Stimulated activated CD4-positive, alpha-beta T cell treated with anti-CD3 and anti-CD28 coated beads, Interleukin-1b, Interleukin-23, amount 100 ng/mL, for 4 hours (primary cell): ENCODE results near the gene ANTXR1.

Experiments used
- DNase-seq, 2 donors: peaks; one replicate each; pipeline ENCODE4 v3.0.0-alpha.2; 2020; ENCODE audit warnings: low read depth in 2 of 2

ANTXR1 gene

DNA sequence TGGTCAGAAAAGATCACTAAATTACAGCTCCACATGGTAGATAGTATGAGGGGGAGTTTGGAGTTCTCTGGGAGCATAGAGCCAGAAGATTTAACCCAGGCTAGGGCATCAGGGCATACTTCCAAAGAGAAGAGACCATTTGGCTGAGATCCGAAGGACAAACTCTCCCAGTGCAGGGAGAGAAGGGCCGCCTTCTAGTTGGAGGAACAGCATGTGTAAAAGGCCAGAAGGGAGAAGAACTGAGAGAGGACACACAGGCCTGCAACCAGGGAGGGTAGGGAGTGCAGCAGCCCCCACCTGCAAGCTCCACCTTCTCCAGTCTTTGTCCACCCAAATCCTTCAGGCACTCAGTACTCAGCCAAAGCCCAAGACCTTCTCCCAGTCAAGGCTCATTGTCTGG lies 192.1 kb downstream of the ANTXR1 start:
- DNase-seq: no peak

DNA sequence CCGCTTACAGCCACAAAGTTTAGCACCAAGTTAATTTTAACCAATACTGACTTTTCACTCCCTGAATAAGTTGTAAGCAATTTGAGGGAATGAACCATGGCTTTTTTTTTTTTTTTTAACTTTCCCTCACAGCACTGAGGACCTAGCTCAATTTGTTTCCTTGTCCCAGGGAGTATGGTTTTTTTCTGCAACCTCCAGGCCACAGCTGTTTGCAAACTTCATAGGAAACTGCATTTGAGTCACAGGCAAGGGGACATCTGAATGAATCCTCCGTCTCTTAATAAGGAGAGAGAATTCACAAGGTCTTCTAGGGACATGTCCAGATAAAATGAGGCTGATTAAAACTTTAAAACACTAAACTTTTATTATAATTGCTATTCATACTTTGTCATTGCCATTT lies 192.5 kb downstream of the ANTXR1 start:
- DNase-seq: no peak

DNA sequence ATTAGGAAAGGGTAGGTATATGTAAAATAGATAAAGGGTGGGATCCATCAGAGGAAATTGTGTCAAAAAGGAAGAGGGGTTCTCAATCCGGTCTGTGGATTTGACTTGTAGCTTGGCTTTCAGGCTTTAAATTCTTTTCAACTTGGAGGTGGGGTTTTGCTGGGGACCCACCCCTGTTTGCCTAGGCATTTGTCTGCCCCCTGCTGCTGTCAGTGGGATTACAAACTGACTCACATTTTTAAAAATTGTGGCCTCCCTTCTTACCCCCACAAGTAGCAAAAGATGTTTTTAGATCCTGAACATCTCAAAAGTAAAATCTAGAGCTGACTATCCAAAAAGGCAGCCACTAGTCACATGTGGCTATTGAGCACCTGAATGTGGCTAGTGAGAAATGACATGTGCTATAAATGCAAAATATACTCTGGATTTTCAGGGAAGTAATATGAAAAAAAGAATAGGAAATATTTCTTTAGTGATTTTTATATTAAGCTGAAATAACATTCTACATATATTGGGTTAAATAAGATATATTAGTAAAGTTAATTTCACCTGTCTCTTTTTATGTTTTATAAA lies 195.1 kb downstream of the ANTXR1 start:
- DNase-seq: no peak

DNA sequence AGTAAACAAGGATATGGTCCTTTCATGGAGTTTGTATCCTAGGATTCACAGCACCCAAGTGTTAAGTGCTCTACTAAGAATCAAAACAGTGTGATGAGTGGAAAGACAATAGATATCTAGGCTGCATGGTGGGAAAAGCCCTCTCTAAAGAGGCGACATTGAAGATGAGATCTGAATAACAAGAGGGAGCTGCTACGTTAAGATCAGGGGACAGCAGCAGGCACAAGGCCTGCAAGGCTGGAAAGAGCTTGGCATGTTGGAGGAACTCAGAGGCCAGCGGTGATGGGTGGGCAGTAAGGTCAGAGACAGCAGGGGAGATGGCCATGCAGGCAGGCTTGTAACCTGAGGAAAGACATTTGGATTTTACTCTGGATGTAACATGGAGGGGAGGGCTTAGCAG lies 196.5 kb downstream of the ANTXR1 start:
- no peak for DNase-seq

DNA sequence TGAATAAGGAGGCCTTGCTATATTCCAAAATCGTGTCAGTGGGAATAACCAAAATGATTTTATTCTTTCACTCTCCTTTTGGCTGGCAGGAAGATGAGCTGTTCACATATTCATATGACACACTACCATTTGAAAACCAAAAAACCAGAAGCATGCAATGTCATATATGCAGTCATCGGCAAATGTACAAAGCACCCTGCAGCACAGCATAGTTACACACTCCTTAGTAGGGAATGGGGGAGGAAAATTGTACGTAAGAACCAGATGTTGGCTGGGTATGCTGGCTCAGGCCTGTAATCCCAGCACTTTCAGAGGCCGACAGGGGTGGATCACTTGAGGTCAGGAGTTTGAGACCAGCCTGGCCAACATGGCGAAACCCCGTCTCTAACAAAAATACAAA lies 197.4 kb downstream of the ANTXR1 start:
- no peak for DNase-seq

DNA sequence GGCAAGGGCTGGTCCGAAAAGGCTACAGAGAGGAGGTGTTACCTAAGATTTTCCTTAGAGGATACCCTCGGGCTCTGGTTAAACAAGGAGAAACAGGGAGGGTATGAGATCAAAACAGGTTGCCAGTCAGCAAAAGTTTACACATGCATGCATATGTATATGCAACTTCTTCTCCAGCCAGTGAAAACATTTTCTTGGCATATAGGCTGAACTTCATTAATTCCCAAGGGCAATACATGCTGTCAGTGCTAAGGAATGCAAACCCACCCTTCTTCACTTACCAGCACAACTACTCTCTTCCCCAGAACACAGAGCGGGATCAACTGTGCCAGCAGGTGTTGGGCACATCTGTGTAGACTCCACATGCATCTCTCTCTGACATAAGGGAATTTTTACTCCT lies 198.1 kb downstream of the ANTXR1 start:
- DNase-seq: no peak

DNA sequence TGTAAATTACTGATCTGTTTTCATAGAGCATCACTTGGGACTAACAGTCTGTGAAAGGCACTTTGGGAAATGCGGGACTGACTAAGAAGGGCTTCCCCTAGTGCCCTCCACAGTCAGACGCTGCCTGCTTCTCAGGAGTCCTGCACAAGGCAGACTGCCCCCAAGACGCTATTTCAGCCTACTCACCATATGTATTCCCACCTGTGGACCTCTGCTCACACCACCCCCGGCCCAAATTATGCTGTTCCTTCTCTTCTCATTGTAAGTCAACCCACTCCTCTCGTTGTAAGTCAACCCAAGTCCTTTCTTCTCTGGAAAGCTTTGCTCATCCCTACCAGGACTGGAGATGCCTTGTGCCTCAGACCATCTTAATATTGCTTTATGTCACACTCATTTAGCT lies 198.7 kb downstream of the ANTXR1 start:
- no peak for DNase-seq

DNA sequence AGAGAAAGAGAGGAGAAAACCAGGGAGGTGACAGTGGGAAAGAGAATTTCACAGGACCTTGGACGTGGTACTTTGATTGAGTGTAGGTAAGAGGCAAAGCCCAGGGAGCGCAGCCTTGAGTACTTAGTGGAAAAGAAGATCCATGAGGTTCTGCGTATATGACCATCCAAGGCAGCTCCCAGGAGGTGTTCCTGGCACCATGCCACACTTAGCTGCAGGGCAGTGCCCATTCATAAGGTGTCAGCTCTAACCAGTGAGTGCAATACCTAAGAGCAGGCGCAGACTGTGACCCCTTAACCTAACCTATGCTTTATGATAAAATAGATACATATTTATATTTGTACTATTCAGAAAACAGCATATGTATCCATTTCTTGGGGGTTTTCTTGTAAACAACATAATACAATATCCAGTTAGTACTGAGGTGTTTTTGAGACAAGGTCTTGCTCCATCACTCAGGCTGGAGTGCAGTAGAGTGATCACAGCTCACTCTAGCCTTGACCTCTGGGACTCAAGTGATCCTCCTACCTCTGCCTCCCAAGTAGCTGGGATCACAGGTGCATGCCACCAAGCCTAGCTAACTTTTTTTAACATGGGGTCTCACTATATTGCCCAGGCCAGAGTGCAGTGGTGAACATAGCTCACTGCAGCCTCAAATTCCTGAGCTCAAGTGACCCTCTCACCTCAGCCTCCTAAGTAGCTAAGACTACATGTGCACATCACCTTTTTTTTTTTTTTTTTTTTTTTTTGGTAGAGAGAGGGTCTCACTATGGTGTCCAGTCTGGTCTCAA lies 199.5 kb downstream of the ANTXR1 start:
- DNase-seq: no peak

DNA sequence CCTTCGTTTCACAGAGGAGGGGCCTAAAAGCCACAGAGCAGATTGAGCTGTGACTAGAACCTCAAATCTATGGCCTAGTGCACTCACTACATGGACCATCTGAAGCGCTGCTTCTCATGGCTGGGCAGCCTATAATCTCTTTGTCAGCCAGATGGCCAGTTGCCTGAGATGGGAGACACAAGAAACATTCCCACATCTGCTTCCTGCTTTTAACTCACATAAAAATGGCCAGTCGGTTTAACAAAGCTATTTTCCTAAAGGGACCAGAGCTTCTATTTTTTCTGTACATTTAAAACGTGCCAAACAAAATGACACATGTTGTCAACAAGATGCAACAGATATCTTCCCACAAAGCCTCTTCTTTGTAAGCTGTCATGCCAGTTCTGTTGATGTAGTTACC lies 200.2 kb downstream of the ANTXR1 start:
- no peak for DNase-seq

DNA sequence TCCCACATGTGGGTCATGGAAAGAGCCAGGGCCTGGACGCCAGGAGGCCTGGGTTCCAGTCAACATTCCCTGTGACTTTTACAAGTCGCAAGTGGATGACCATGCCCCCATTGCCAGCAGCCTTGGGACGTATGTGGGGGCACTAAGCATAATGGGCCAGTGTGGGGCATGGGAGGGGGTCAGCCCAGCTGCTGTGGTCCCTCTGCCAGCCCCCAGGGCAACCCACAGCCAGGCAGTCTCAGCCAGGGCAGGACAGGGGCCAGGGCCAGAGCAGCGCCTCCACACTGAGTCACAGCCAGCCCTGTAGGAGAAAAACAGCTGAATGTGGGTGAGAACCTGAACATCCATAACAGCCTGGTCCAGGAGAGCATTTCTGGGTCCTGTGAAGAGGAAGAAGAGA lies 200.8 kb downstream of the ANTXR1 start:
- DNase-seq: no peak

DNA sequence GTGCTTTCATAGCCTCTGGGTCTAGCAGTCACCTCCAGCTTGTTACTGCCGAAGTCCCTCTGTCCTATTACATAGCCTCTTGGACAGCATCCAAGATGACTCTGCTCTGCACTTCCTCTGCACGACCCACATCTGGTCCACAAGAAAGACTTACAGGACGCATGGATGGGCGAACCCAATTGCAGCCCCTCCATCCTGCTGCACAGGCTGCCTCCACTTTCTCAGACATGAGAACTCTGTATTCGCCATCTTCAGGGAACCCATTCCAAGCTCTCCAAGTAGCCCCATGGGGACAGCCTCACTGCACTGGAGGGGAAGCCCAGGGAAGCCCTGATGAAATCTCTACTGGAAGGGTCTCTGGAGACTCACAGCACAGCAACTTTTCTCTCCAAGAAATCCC lies 201.9 kb downstream of the ANTXR1 start:
- no peak for DNase-seq

DNA sequence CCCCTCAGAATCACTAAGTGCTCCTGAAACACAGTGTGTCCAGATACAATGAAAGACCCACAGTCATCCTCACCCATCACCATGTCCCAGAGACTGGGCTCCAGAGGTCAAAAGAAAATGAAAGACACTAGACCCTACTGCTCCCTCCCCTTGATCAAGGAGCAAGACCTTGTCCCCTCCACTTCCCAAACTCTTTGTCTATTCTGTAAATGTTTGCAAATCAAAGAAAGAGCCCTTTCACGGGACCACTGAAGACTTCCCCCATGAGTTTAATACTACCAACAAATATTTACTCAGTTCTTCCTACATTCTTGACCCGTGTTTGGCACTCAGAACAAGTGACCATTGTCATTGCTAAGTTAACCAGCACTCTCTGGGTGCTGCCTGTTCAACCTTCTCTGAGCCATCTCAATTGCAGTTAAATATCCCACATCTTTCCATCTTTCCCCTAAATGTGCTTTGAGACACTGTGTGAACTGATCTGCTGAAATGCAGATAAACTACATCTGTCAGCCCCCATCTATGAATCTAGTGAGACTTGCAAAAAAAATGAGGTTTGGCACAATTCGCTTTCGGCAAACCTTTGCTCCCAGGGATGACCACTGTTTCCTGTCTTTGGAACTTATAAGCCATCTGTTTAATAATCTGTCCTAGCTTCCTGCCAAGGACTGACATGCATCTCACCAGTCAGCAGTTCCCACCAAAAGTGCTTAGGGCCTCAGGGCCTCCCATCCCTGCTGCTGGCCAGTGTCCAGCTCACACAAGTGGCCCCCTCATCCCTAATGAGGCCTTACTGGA lies 203.8 kb downstream of the ANTXR1 start:
- no peak for DNase-seq

DNA sequence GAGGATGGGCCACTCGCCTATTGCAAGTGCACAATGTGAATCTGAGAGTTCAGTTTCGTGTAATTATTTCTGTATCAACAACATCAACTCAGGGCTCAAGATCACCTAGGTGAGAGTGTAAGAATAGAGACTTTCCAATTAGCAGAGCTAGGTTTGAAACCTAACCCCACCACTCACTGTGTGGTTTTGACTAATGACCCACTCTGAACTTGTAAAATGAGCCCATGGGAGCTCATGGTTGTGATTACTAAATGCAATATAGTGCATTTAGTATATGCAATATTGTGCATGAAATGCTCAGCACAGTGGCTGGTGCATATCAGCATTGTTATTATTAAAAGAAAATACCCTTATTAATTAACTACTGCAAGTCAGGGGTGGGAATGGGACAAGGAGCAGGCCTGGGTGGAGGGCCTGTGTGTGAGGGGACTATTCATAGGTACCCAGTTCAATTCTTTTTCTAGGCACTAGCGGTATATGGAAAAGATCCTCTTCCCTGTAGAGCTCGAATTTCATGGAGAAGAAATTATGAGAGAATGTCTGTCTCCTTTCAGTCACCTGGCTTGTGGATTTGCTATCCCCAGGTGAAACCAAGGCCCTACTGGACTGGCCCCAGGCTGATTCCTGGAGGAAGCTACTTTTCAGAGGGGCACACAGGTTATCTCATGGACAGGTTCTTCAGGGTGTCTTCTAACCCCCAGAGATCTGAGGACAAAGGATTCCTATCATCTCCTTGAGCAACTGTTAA lies 204.5 kb downstream of the ANTXR1 start:
- DNase-seq: no peak

DNA sequence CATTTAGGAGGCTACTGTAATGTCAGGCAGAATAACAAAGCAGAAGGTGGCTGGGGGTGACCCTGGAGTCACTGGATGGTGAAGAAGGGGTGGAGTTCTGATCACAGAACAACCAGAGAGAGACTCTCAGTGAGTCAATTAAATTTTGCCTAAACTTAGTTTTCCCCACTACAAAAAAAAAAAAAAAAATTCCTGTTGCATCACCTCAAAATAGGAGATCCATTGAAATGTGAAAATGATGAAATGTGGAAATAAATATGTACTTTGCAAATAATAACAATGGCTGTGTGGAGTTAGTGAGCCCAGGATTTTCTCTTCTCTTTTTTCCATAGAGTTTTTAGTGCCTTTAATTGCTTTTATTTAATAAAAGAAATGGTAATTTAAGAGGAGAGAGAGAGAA lies 208.5 kb downstream of the ANTXR1 start:
- no peak for DNase-seq

DNA sequence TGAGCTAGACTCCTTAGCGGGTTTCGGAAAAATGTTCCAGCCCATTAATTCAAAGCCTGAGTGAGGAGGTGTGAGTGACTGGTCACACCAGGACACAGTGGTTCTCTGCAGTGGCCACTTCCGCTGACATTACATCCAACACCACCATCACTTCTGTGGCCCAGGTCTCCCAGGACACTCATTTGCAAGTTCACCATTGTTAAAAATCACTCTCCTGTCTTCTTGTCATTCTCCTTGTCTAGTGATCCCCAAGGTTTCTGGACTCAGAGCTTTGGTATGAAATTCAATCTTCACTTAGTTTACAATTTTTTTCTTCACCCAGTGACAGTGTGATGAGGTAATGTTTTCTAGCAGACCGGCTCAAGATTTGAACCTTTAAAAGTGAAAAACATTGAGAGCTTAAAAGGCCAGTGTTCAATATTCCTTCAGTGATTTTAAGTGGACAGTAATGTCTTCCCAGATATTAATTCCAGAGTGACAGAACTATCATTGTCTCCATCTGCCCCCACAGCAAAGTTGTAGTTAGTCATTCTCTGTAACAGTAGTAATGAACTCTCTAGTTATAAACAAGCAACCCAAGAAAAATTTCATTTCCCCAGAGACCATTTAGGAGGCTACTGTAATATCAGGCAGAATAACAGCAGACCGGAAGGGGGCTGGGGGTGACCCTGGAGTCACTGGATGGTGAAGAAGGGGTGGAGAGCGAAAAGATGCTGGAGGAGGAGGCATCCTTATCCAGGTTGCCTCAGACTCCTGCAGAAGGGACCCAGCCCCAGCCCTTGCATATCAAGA lies 209.2 kb downstream of the ANTXR1 start:
- no peak for DNase-seq

DNA sequence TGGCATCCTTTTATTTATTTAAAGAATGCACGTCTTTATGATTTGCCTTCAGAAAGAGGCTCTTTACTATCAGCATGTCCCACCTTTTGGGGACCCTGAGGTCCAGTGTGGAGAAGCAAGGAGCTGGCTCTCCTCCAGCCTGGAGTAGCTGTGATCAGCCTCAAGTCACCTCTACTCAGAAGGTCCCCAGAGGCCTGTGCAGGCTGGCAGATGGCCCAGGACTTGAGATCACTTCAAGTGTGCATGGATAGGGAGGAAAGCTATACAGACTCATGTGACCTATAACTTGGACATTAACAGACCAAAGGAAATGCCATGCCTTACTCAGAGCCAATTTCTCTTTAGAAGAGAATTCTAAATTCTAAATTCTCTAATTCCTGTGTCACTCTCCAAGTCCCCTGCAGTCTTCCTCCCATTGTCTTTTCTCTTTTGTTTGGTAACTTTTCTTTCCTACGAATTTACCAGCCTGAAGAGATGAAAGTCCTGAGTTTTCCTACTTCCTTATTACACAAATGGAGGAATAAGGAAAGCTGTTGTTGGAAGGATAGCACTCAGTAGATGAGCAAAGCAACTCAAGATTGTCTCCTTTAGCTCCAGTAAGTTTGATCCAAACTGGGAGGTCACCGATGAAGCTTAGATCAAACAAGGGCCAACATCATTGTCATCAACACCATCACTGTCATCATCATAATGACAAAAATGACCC lies 210.1 kb downstream of the ANTXR1 start:
- DNase-seq: no peak

DNA sequence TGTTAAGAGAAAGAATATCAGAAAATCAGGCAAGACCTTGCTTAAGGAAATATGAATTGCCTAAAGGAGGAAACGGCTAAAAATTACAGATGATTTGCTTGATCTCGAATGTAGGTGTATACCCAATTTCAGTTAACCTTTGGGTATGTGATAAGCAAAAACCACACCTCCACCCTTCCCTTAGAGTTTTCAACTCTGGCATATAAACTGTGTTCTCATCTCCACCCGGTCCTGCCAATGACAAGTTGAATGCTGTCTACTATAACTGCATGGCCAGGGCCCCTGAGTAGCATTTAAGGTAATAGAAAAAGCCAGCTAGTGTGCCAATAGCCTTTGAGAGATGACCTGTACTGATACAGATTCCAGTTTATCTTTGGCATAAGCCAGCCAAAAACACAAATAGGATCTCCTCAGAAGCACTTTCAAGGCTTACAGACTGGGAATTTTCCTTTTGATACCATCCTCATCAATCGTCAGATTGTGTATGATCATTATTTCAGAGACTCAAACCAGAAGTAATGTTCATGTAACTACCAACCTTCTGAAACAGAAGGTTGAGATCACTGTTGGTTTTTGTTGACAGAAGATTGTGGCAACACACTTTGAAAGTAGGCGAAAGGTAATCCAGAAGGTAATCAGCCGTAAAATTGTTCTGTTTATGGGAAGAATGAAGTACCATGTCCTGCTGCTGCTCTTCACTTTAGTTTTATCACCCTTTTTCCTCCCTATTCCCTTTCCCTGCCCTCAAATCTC lies 211.0 kb downstream of the ANTXR1 start:
- DNase-seq: no peak

DNA sequence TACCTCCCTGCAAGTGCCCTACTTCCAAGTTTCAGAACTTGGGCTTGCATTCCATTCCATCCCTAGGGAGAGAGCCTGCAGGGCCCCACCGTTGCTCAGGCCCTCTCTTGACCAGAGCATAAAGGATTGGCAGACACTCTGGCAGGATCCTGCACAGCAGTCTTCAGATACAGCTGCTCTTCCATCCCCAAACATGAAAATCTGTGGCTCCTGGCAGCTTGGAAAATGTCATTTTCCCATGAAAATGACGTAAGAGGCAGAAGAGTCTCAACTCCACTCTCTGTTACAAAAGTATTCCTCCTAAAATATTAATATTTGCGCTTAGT lies 211.5 kb downstream of the ANTXR1 start:
- DNase-seq: no peak

DNA sequence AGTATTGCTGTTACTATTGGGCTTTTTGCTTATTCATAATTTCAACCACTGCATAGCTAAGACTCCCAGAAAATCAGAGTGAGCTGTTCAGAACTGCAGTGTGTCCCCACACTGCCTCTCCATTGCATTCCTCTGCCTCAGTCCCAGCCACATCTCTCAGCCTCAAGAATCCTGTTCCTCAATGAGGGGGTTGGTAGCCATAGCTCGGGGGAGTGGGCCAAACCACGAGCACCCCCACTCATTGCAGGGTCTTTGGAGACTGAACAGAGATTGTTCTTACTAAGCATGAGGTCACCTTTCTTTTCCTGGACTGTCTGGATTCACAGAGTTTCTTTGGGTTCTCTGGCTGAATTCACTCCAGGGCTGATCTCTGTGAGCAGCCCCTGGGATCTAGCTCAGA lies 213.0 kb downstream of the ANTXR1 start:
- DNase-seq: no peak

DNA sequence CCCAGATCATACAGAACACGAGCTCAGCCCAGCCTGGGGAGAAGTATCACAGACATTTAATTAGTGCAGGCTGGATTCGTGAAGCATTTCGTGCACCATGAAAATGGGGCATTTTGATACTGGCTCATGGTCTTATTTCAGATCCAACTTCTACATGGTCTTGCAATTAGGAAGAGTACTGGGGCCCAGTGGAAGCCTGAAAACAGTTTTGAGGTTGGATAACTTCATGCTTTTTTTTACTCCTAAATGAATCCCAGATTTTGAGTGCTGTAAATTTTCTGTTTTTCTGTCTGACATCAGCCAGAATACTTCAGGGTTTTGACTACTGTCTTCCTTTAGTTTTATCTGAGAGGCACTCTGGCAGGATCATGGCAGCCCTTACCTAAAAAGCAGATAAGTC lies 213.9 kb downstream of the ANTXR1 start:
- DNase-seq: no peak
